WTC11 (cell line): ENCODE results near the gene NKX2-1.

ENCODE experiments used
- MYBL2 ChIP-seq: sonication (generic); formaldehyde crosslinking; IDR thresholded peaks from 2 replicates; pipeline ENCODE4 v1.8.1; 2023; ENCODE audit warnings: mild to moderate bottlenecking, moderate library complexity, missing genetic modification reagents
- SMAD4 ChIP-seq: sonication (generic); formaldehyde crosslinking; IDR thresholded peaks from 2 replicates; pipeline ENCODE4 v1.8.0; 2022; ENCODE audit warnings: mild to moderate bottlenecking, missing genetic modification reagents
- TF ChIP-seq, protein P1 (sequence below): fragments of 200-600 bp; IDR thresholded peaks from 2 replicates; pipeline ENCODE4 v1.8.0; 2022; ENCODE audit warnings: antibody characterized with exemption

DNA sequence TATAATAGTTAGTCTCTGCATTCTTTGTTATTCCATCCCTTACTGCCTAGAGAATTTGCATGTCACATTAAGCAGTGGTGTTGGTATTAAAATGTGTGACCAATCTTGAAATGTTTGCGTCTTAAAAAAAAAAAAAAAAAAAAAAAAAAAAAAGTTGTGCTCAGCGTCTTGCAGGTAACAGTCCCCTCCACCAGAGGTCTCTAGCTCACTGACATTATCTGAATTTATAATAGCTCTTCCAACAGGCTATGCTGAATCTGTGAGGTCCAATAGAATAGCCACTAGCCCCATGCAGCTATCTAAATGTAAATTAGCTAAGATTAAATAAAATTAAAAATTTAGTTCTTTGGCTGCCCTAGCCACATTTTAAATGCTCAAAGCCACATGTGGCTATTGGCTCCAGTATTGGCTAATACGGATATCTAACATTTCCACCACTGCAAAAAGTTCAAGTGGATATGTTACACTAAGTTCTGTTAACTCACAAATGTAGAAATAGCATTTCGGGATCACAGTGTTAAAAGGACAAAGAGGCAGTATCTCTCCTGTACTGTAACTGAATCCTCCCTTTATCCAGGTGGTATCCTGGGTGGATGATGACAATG is 33.7 kb upstream of the NKX2-1 start:
- TF ChIP-seq, protein P1, sequence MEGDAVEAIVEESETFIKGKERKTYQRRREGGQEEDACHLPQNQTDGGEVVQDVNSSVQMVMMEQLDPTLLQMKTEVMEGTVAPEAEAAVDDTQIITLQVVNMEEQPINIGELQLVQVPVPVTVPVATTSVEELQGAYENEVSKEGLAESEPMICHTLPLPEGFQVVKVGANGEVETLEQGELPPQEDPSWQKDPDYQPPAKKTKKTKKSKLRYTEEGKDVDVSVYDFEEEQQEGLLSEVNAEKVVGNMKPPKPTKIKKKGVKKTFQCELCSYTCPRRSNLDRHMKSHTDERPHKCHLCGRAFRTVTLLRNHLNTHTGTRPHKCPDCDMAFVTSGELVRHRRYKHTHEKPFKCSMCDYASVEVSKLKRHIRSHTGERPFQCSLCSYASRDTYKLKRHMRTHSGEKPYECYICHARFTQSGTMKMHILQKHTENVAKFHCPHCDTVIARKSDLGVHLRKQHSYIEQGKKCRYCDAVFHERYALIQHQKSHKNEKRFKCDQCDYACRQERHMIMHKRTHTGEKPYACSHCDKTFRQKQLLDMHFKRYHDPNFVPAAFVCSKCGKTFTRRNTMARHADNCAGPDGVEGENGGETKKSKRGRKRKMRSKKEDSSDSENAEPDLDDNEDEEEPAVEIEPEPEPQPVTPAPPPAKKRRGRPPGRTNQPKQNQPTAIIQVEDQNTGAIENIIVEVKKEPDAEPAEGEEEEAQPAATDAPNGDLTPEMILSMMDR = peak; percentile 27; the same call in 1 of the 2 replicates
- TF ChIP-seq MYBL2 (CRISPR knock-in tag) (no peak), SMAD4 (CRISPR knock-in tag) (no peak)
